Measurements from ENCODE around the gene RNF212. TPM values are rescaled to one million over a fixed set of nuclear protein-coding genes. Genes with fewer than 3 reads are reported as not detected.
A peak's percentile ranks its signal among the peaks of the same experiment; 100 is the strongest.

RNF212 gene
- polyA plus RNA-seq, 6 donors from 2014 or later = 0.79 to 11.6 (median 2.0) TPM

GRCh38 chr4:1036976-1037810 lies 76.2 kb downstream of the RNF212 start:
- ATAC-seq (ENCODE audit: low read depth in 2 of 2) (no peak), DNase-seq (no peak)
- no peaks in the 10 kb centered on the region for H3K36me3 Mint-ChIP-seq
- no peak overlapping the region for H3K27ac Mint-ChIP-seq
- H3K4me3 Mint-ChIP-seq = no peak overlapping the region
- H3K9me3 Mint-ChIP-seq = no peaks in the 10 kb centered on the region
- no peaks in the 10 kb centered on the region for H3K4me1 Mint-ChIP-seq
- peaks cover 0 to 26% (median 0%) of the 10 kb centered on the region in 3 donors for H3K27me3 Mint-ChIP-seq

GRCh38 chr4:1036095-1036494 lies 77.3 kb downstream of the RNF212 start:
- H3K4me3 Mint-ChIP-seq = no peak overlapping the region
- no peaks in the 10 kb centered on the region for H3K36me3 Mint-ChIP-seq
- no peaks in the 10 kb centered on the region for H3K4me1 Mint-ChIP-seq
- peaks cover 0 to 32% (median 0%) of the 10 kb centered on the region in 3 donors for H3K27me3 Mint-ChIP-seq
- no peak for ATAC-seq (ENCODE audit: low read depth in 2 of 2)
- H3K9me3 Mint-ChIP-seq = no peaks in the 10 kb centered on the region
- DNase-seq = no peak
- H3K27ac Mint-ChIP-seq = no peak overlapping the region

- Mint-ChIP-seq H3K27ac (no peak overlapping the region), H3K4me1 (no peaks in the 10 kb centered on the region), H3K27me3 (peaks cover 0 to 37% (median 0%) of the 10 kb centered on the region in 3 donors), H3K4me3 (no peak overlapping the region), H3K9me3 (no peaks in the 10 kb centered on the region), H3K36me3 (no peaks in the 10 kb centered on the region)
- DNase-seq = no peak
- no peak for ATAC-seq (ENCODE audit: low read depth in 2 of 2)
Measured at GRCh38 chr4:1035510-1035909, 77.9 kb downstream of the RNF212 start.

GRCh38 chr4:1033840-1034551 lies 79.4 kb downstream of the RNF212 start:
- ATAC-seq (ENCODE audit: low read depth in 2 of 2) = no peak
- no peak overlapping the region for H3K4me3 Mint-ChIP-seq
- H3K36me3 Mint-ChIP-seq = no peaks in the 10 kb centered on the region
- DNase-seq = no peak
- peaks cover 0 to 37% (median 0%) of the 10 kb centered on the region in 3 donors for H3K27me3 Mint-ChIP-seq
- H3K27ac Mint-ChIP-seq = no peak overlapping the region
- no peaks in the 10 kb centered on the region for H3K4me1 Mint-ChIP-seq
- no peaks in the 10 kb centered on the region for H3K9me3 Mint-ChIP-seq

- peaks cover 0 to 37% (median 0%) of the 10 kb centered on the region in 3 donors for H3K27me3 Mint-ChIP-seq
- no peaks in the 10 kb centered on the region for H3K4me1 Mint-ChIP-seq
- H3K36me3 Mint-ChIP-seq = no peaks in the 10 kb centered on the region
- DNase-seq (no peak), ATAC-seq (ENCODE audit: low read depth in 2 of 2) (no peak)
- no peak overlapping the region for H3K4me3 Mint-ChIP-seq
- H3K9me3 Mint-ChIP-seq = no peaks in the 10 kb centered on the region
- H3K27ac Mint-ChIP-seq = no peak overlapping the region
Measured at GRCh38 chr4:1032861-1033260, 80.5 kb downstream of the RNF212 start.

GRCh38 chr4:1031956-1032795 lies 81.2 kb downstream of the RNF212 start:
- ATAC-seq (ENCODE audit: low read depth in 2 of 2) = peak; percentile 39 to 46
- Mint-ChIP-seq H3K27me3 (peaks cover 0 to 37% (median 0%) of the 10 kb centered on the region in 3 donors), H3K4me3 (no peak overlapping the region)

GRCh38 chr4:1031346-1031745 lies 82.0 kb downstream of the RNF212 start:
- H3K4me1 Mint-ChIP-seq = peaks cover 0 to 3% (median 2%) of the 10 kb centered on the region in 3 donors

More at GRCh38 chr4:1031956-1032795, 81.2 kb downstream of the RNF212 start:
- DNase-seq = no peak
- H3K9me3 Mint-ChIP-seq = no peaks in the 10 kb centered on the region
- no peaks in the 10 kb centered on the region for H3K36me3 Mint-ChIP-seq
- H3K27ac Mint-ChIP-seq = no peak overlapping the region
- no peaks in the 10 kb centered on the region for H3K4me1 Mint-ChIP-seq

GRCh38 chr4:1030559-1030958 lies 82.8 kb downstream of the RNF212 start:
- peaks cover 5 to 11% (median 10%) of the 10 kb centered on the region in 3 donors for H3K4me1 Mint-ChIP-seq
- H3K9me3 Mint-ChIP-seq = no peaks in the 10 kb centered on the region
- H3K36me3 Mint-ChIP-seq = no peaks in the 10 kb centered on the region
- ATAC-seq (ENCODE audit: low read depth in 2 of 2) = no peak
- H3K27me3 Mint-ChIP-seq = peaks cover 0 to 37% (median 0%) of the 10 kb centered on the region in 3 donors
- H3K4me3 Mint-ChIP-seq = no peak overlapping the region
- no peak for DNase-seq
- H3K27ac Mint-ChIP-seq = no peak overlapping the region

More at GRCh38 chr4:1031346-1031745, 82.0 kb downstream of the RNF212 start:
- no peaks in the 10 kb centered on the region for H3K9me3 Mint-ChIP-seq
- peak overlapping the region in 1 of 6 donors; percentile 86 for H3K27ac Mint-ChIP-seq
- ATAC-seq (ENCODE audit: low read depth in 2 of 2) (no peak), DNase-seq (no peak)
- H3K4me3 Mint-ChIP-seq = no peak overlapping the region
- no peaks in the 10 kb centered on the region for H3K36me3 Mint-ChIP-seq
- peaks cover 0 to 37% (median 0%) of the 10 kb centered on the region in 3 donors for H3K27me3 Mint-ChIP-seq

- no peak overlapping the region for H3K4me3 Mint-ChIP-seq
- no peak overlapping the region for H3K27ac Mint-ChIP-seq
- peaks cover 8 to 15% (median 10%) of the 10 kb centered on the region in 3 donors for H3K4me1 Mint-ChIP-seq
- no peaks in the 10 kb centered on the region for H3K36me3 Mint-ChIP-seq
- DNase-seq = no peak
- no peak for ATAC-seq (ENCODE audit: low read depth in 2 of 2)
- H3K9me3 Mint-ChIP-seq = no peaks in the 10 kb centered on the region
- H3K27me3 Mint-ChIP-seq = peaks cover 0 to 37% (median 0%) of the 10 kb centered on the region in 3 donors
Measured at GRCh38 chr4:1030031-1030430, 83.3 kb downstream of the RNF212 start.

- ATAC-seq (ENCODE audit: low read depth in 2 of 2) (no peak), DNase-seq (no peak)
- no peak overlapping the region for H3K4me3 Mint-ChIP-seq
- peaks cover 0 to 33% (median 0%) of the 10 kb centered on the region in 3 donors for H3K27me3 Mint-ChIP-seq
- H3K36me3 Mint-ChIP-seq = no peaks in the 10 kb centered on the region
- H3K27ac Mint-ChIP-seq = no peak overlapping the region
- no peaks in the 10 kb centered on the region for H3K9me3 Mint-ChIP-seq
- peaks cover 8 to 15% (median 10%) of the 10 kb centered on the region in 3 donors for H3K4me1 Mint-ChIP-seq
Measured at GRCh38 chr4:1029529-1029928, 83.8 kb downstream of the RNF212 start.

GRCh38 chr4:1028574-1029220 lies 84.7 kb downstream of the RNF212 start:
- peaks cover 8 to 15% (median 10%) of the 10 kb centered on the region in 3 donors for H3K4me1 Mint-ChIP-seq
- DNase-seq (no peak), ATAC-seq (ENCODE audit: low read depth in 2 of 2) (no peak)
- H3K27ac Mint-ChIP-seq = peak overlapping the region in 1 of 6 donors; percentile 92
- H3K27me3 Mint-ChIP-seq = peaks cover 0 to 25% (median 0%) of the 10 kb centered on the region in 3 donors
- no peak overlapping the region for H3K4me3 Mint-ChIP-seq
- no peaks in the 10 kb centered on the region for H3K36me3 Mint-ChIP-seq
- H3K9me3 Mint-ChIP-seq = no peaks in the 10 kb centered on the region

GRCh38 chr4:1027915-1028238 lies 85.5 kb downstream of the RNF212 start:
- Mint-ChIP-seq H3K27me3 (peaks cover 0 to 17% (median 0%) of the 10 kb centered on the region in 3 donors), H3K27ac (peak overlapping the region in 2 of 6 donors; percentile 13 to 14), H3K4me1 (peaks cover 8 to 15% (median 10%) of the 10 kb centered on the region in 3 donors), H3K4me3 (no peak overlapping the region), H3K36me3 (no peaks in the 10 kb centered on the region), H3K9me3 (no peaks in the 10 kb centered on the region)
- ATAC-seq (ENCODE audit: low read depth in 2 of 2) (no peak), DNase-seq (no peak)

All from naive B cell (primary cell).